HG03064 (cell line): ENCODE measurements around the gene COLEC12.

ENCODE experiments used
- ATAC-seq: cut with Tn5 transposase; IDR thresholded peaks from one replicate; pipeline ENCODE4 v1.9.1; 2021; ENCODE audit warnings: low read depth; ENCODE audit not compliant: unreplicated experiment

COLEC12 gene

GRCh38 chr18:393574-393957 lies 106.9 kb downstream of the COLEC12 start:
- no peak for ATAC-seq

- ATAC-seq: no peak
These were observed 107.5 kb downstream of the COLEC12 start for GRCh38 chr18:392928-393573.

DNA sequence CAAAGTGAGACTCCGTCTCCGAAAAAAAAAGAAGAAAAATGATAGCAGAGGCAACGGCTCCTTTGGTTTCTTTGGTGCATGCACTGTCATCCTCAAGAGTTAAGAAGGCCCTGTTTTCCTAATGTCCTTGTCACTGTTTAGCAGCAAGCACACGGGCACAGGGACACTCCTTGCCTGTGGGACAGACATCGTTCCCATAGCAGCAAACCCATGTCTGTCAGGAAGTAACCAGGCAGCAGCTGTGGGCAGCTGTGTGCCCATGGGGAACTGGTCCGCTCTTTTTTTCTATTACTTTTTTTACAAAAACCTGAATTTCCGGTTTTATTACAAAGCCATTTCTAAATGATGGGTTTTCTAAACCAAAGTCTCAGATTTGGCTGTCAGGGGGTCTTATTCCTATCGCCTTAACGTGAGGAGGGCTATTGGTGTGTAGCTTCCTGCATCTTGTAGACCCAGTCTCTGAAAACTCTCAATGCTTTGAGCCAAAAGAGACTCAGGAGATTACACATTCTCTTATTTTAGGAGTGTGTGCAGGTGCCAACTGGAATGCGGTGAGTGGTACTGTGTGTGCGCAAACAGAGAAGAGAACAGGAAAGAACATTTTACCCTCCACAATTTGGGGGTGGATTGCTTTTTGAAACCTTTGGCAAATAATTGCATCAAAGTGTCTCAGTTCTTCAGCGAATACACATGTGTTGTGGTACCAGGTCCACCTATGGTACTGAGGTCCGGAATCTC lies 109.6 kb downstream of the COLEC12 start:
- ATAC-seq: no peak

DNA sequence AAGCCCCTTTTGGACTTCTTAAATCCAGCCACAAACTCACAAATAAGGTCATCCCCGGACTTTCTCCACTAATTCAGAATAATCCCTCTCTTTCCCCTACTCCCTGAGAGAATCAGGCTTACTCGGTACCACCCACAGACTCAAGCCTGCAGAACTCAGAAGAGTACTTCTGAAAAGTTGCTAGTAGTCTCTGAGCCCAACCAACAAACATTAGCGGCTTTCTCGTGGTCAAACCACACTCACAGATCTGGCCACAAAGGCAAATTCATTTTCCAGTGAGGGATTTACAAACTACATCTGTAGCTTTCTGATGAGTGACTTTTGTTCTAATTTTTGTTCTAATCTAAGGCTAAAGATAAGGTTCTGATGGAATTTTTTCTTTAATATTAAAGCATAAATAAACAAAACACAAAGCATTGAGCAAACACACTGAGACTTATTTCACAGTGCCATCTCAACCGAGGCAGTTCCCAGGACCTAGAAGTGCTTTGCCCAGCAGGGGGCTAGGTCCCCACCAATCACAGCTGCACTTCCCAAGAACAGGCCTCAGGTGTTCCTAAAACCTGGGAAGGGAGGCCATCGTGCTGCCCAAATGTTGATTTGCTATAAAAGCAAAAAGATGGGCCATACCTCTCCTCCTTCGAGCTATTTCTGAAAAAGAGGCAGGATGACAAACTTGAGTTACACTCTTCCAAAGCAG lies 110.7 kb downstream of the COLEC12 start:
- no peak for ATAC-seq

GRCh38 chr18:388200-388599 lies 112.3 kb downstream of the COLEC12 start:
- no peak for ATAC-seq

- no peak for ATAC-seq
These were observed 113.5 kb downstream of the COLEC12 start for GRCh38 chr18:386994-387393.

GRCh38 chr18:384897-385296 lies 115.6 kb downstream of the COLEC12 start:
- ATAC-seq: no peak

DNA sequence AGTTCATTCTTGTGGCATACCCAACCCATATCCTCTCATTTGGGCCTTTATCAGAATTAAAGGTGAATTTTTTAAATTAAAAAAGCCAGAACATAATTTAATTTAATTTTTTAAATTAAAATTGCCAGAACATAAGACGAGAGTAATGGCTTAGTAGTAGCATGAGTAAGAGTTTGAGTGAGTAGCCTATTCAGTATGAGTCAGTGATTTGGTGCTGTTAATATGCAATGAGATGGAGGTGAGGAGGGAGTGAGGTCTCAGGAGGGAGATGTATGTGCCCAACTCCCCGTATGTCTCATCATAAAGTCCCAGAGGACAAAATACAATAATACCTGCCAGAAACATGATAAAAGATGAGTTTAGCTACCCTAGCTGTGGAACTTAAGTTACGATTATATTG lies 117.4 kb downstream of the COLEC12 start:
- ATAC-seq: no peak

GRCh38 chr18:382423-382984 lies 118.0 kb downstream of the COLEC12 start:
- no peak for ATAC-seq

DNA sequence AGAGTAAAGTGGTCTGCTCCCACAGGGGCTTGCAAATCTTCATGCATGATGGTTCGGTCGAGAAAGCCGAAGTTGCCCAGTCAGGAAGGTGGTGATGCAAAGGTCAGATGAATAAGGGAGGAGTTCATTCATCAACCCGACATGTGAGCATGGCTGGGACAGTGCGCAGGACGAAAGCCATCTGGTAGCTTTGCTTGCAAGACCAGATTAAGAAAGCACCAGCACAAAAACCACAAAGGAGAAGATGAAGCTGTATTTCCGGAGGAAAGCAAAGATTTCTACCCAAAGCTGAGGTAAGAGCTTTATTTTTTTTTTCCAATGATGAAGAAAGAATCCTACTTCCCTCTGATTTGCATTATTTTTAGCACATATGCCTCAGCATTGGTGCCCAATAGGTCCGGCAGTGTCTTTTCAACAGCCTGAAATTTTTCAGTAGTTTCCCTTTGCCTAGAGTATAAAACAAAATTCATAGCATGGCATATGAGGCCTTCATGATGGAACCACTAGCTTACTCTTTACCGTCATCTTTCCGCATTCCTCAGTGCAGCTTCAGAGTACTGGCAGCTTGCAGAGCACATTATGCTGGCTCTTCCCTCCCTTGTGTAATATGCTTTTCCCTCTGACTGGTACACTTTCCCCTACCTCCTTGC lies 120.7 kb downstream of the COLEC12 start:
- no peak for ATAC-seq

- ATAC-seq: no peak
These were observed 122.4 kb downstream of the COLEC12 start for GRCh38 chr18:378079-378478.

DNA sequence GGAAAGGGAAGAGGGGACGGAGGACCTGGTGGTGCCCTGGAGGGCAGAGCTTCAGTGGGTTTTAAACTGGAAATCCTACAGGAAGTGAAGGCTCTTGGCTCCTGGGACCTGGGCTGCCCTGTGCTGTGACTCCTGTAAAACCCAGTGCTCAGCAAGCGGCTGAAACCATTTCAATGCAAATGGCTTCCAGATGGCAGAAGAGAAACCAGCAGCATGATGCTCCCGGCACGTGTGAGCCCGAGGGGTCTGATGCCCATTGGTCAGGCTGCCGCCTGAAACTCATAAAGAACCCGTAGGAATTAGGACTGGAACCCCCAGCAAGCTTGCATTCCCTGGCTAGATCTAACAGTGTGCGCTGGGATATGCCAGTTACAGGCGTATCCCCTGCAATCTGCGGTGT lies 123.4 kb downstream of the COLEC12 start:
- ATAC-seq: no peak

DNA sequence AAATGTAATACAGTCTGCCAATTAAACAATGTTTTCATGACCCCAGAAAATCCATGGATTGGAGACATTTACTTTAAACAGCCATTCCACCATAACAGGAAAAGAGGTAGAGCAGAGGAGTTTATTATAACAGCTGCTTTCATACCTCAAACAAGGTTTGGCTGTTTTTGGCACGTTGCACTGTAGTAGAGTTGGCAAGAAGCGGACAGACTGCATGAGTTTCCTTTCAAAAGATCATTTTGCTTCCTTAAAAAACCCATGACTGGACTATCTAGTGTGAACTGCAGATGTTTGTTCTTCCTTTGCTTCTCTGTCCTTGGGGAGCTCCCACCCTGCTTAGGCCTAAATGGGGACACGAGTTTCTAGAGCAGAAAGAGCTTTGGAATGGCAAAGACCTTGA lies 124.2 kb downstream of the COLEC12 start:
- ATAC-seq: no peak

DNA sequence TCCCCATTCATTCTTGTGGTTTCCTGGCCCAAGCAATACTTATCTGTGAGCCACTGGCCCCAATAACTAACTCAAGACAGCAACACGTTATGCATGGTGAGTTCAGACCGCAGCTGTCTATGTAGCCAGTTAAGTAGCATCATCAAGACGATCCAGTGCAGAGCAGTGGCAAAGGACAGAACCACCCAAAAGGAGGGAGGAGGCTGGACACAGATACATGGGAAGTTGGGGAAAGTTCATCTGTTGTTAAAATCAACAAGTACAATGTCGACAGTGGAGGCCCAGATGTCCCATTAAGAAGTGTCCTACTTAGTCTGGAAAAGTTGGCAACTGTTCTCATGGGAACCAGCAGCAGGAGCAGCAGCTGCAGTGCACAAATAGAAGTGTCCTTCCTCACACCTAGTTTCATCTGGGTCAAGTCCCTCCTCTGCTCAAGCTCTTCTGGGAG lies 125.8 kb downstream of the COLEC12 start:
- peak; percentile 87 for ATAC-seq

DNA sequence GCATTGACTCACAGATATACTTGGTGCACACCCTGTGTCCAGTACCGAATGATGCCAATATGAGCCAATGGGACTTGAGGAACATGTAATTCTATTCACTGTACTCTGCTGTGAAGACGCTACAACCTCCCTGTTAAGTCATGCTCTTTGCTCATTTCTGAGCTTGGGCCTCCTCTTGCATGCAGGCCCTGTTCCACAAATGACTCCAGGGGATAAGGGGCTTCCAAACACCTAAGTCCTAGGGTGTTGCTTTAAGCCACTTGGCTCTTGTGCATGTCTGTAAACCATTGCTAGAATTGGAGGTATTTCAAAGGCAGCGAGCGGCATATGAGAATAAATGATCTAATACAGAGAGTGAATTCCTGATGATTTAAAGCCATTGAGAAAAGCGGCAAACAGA lies 126.7 kb downstream of the COLEC12 start:
- ATAC-seq: no peak

GRCh38 chr18:371609-371982 lies 128.9 kb downstream of the COLEC12 start:
- no peak for ATAC-seq

GRCh38 chr18:370751-371608 lies 129.5 kb downstream of the COLEC12 start:
- ATAC-seq: no peak

DNA sequence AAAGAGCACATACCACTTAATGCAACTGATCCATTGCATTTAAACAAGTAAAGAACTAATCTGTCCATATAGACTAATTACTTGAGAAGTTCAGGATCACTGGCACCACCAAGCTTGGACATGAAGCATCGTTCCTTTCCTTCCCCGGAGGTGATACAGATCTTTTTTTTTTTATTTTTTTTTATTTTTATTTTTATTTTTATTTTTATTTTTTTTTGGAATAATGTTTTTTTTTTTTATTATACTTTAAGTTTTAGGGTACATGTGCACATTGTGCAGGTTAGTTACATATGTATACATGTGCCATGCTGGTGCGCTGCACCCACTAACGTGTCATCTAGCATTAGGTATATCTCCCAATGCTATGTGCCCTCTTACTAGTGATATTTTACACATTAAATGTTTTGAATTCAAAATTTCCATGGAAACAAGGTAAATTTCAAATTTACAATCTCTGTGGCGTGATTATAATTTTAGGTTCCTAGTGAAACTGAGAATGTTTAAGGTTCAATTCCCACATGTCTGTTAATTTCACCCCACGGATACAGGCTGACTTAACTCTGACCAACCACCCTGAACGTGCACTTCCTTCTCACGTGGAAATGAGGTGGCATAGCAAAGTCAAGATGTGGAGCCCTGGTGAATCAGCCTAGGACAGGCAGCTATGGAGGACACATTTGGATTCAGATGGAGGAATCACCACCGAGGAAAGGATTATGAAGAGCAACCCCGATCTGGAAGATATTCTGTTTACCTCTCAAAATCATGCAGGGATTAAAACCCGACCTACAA lies 131.1 kb downstream of the COLEC12 start:
- ATAC-seq: no peak

DNA sequence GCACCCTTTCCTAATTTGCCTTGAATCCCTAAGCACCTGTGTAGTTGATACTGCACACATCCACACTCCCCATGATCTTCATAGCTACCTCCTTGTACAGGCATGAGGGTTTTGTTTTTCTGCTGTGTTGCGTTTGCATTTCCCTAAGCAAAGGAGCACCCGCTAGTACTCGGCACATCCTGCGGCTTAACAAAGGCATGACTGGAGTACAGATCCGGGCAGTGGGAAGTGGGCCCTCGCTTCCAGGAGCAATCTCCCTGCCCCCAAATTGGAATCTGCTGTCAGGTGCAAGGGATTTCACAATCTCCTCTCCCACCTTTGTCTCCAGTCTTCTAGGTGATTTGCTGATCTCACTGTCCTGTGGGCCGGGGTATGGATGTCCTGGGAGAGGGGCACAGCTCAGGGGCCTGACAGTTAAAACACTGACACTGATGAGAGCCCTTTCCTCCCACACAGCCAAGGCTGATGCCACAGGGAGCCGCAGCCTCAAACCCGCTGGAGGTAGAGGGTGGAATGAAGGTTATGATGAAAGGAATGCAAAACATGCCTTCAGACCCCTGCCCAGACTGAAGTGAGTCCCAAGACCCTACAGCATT lies 133.9 kb downstream of the COLEC12 start:
- no peak for ATAC-seq
